GM18519 (cell line): ENCODE data around the gene RNLS.

ENCODE experiments used
- ATAC-seq: cut with Tn5 transposase; IDR thresholded peaks from one replicate; pipeline ENCODE4 v1.9.1; 2021; ENCODE audit warnings: mild to moderate bottlenecking, moderate library complexity; ENCODE audit not compliant: unreplicated experiment, low FRiP score

Gene RNLS

GRCh38 chr10:88401671-88402347 lies 181.3 kb downstream of the RNLS start:
- no peak for ATAC-seq

GRCh38 chr10:88399240-88399639 lies 183.9 kb downstream of the RNLS start:
- ATAC-seq, result no peak

DNA sequence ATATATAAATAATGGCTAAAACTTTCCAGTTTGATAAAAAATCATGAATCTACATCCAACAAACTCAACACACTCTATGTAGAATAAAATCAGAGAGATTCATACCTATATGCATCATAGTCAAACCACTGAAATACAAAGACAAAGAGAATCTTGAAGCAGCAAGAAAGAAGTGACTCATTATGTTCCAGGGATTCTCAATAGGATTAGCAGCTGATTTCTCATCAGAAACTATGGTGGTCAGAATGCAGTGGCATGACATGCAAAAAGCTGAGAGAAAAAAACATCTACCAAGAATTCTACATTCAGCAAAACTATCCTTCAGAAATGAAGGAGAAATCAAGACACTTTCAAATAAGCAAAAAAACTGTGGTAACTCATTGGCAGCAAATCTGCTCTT lies 187.4 kb downstream of the RNLS start:
- no peak for ATAC-seq

DNA sequence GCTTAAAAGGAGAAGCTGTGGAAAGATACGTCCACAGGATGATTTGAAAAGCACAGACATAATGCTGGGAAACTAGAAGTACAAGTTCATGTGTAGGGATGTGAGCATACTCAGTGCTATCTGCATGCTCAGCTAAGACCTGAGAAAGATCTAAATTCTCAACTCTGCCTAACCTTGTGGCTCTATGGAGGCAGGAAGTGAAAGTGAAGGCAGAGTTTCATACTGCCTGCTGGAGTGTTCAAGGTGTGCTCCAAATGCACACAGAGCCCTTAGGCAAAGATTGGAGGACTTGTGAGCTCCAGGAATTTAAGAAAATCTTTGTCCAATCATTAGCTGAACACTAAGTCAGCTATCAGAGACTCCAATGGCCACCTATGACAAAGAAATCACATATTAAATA lies 190.9 kb downstream of the RNLS start:
- ATAC-seq, result peak; percentile 76

GRCh38 chr10:88390041-88390440 lies 193.1 kb downstream of the RNLS start:
- ATAC-seq, result no peak

- ATAC-seq, result no peak
Observed at GRCh38 chr10:88389456-88389855, 193.7 kb downstream of the RNLS start.

DNA sequence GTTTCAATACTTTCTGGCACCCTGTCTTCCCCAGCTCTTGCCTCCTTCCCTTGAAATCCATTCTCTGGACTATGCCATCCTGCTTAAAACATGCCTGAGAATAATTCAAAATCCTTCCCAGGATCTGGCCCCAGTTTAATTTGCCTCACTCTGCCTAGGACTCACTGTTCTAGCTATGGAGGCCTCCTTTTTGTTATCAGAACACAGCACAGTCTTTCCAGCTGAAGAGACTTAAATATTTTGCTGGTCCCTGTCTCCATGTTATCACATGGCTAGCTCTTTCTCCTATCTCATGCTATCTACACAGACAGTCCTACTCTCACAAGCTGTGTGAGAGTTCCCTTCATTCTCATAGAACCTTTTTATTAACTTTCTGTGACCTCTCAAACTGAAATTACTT lies 194.8 kb downstream of the RNLS start:
- ATAC-seq, result no peak

GRCh38 chr10:88386821-88387773 lies 196.0 kb downstream of the RNLS start:
- peak; percentile 33 for ATAC-seq

DNA sequence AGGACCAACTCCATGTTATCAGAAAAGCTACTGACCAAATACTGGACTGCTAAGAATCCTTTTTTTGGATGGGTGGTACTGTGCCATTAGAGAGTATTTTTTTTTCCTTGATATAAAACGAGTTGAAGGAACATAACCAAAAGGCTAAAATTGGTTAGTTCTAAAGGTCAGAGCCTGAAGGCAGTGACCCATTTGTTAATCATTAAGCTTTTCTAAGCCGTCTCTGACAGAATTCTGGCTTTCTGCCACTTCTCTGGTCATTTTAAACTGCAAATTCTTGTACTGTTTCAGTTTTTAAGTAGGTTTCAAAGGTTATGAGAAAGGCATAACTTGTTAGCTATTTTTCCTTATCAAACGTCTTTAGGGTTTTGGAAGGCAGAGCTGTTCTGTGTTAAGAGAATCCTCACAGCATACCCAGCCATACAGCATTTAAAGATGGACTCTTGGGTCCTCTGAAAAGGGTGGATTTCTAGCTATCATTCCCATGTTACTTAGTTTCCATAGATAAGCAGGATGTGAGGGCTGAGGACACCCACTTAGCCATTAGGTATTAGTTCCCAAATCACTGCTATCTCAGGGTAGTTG lies 196.8 kb downstream of the RNLS start:
- ATAC-seq, result peak; percentile 12

DNA sequence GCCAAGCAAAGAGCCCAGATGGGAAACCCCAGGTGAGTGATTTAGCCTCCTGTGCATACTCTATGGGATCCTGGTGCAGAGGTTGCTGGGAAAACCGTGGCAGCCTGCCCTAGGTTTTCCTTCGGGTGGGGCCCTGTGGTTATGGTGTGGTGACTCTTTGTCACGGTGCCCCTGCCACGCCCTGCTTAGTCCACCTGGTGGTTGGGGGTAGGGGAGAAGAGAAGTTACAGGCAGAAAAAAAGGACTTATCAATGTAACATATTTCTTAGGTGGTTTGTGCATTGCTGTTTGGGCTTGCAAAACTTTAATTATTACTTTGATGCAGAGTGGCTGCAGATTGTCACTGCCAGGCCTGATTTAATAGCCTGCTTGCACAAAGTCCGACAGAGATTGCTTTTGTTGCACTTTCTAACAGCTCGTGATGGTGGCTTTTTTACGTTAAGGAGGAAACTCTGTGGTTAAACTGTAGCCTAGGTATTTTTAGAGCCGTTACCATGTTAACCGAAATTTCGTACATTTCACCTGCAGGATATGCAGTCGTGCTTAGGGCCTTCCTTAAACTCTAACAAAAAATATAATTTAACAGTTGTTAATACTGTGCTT lies 197.4 kb downstream of the RNLS start:
- ATAC-seq, result peak; percentile 45

DNA sequence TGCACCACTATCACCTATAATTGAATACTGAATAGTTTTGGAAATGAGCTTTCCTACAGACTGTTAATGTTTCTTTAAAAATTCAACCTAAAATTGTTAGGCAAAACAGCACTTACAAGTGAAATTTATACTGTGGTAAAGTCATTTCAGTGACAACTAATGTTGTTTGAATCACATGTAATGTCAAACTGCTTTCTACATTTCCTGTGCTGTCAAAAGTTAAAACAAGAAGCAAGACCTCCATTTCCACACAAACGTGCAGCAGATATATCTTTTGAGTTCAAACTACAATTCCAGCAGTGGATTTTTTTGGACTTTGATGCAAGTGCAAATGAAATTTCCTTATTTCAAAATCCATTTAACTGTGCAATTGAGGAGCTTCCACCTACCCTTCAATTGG lies 199.8 kb downstream of the RNLS start:
- no peak for ATAC-seq

DNA sequence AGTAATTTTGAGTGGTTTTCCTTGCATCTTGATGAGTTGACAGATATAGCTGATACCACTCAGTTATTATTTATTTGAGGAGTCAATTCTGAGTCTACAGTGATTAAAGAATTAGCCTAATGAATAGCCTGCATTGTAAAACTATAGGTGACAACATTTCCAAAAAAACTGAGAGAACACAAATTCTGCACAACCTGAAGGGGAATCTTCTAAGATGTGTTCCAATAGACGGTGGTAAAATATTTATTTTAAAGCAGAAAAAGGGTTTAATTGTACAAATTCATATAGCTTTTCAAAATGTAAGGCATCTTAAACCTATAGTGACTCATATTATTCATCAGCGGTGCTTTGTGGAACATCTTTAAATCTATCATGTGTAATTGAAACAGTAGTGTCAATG lies 200.4 kb downstream of the RNLS start:
- no peak for ATAC-seq

DNA sequence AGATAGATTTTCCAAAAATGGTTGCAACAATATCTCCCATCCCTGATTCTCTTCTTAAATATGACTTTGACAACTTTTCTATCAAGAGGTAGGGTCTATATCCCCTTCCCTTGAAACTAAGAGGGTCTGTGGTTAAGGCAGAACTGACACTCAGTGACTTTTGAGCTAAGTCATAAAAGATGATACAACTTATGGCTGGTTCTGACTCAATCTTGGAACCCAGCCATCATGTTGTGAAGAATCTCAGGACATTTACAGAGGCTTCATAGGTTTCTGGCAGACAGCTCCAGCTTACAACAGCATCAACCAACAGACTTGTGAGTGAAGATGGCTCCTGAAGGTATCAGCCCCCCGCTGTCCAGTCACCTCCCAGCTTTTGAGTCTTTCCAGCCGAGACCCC lies 203.5 kb downstream of the RNLS start:
- ATAC-seq, result no peak

GRCh38 chr10:88377510-88377909 lies 205.6 kb downstream of the RNLS start:
- ATAC-seq, result no peak

DNA sequence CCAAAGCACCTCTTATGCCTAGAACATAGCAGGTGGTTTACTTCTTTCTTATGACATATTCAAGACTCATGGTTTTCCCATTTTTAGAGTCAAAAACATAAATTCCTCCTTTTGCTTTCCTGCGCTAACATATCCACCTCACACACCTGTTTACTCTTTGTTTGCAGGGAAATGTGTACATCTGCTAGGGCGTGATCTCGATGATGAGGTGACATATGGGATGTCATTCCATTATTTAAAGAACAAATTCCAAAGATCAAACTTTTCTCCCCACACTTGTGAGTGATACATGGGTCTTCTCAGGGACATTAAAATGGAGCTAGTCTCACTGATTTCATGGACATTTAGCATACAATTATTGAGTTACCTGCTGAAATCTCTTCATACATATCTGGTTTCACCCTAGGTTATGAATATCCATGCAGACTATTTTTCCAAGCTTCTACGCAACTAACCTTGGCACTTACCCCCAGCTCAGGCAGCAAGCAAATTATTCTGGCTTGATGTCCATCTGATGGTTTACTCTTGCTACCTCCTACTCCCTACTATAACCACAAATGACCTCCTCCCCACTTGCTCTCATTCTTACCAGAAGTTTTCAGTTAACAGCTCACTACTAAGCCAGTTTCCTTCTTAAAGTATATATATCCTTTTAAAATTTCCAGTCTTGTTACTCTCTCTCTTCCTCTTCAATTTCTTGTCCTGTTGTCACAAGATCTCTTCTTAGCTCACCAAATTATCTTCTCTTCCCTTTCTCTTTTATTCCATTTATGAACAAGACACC lies 208.5 kb downstream of the RNLS start:
- no peak for ATAC-seq

DNA sequence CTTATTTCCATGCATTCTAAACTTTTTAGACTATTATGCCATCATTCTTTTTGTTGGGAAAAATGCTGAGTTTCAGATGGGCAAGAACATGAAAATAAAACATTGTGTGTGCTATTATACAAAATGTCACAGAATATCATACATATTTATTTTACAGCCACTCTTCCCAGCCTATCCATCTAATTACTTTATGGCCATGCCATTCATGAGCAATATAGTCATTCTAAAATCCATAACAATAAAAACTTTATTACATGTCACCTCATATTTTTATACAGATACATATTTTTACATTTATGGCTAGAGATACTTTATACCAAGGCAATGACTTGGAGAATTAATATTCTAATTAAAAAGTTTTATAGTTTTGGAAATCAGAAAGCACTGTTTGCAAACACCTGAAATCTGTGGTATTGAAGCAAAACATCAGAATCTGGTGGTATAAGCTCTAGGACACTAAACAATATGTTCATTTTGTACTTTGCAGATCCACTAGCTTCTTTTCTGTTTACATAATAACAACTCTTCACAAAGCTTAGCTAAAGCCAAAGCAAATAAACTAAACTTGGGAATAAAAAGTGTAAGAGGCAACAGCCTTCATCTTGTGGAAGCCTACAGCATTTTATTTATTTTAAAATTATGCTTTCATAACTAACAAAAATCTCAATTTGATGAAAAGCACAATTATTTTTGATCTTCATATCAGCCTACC lies 210.1 kb downstream of the RNLS start:
- no peak for ATAC-seq

DNA sequence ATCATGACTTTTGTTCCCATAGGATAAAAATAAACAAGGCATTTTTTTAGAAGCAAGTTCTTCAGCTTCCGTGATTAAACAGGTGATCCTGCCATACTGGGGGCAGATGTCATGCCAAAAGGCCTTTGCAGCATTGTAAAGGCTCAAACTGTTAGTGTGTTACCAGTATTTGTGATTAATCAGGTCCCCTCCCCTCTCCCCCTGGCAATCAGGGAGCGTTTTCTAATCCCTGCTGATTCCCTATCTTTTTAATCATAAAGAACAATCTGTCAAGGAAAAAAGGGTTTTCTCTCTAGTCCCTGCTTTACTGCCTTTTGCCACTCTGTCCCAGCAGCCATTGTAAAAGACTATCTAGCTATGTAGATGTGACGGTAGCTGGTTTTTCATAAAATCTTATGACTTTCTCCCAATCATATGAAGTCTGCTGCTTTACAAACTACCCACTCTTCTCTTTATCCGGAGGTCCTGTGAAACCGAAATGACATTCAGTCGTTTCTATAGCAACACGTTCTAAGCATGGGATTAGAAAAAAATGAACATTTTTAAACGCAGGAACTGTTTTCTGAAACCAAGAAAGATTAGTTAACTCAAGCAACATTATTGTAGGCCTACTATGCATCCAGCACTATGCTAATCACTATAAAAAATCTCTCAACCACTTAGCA lies 210.9 kb downstream of the RNLS start:
- ATAC-seq, result no peak

- ATAC-seq, result no peak
Observed at GRCh38 chr10:88370713-88371112, 212.4 kb downstream of the RNLS start.

- ATAC-seq, result no peak
Observed at GRCh38 chr10:88366772-88367171, 216.3 kb downstream of the RNLS start.
